ENCODE data around the gene PLEKHS1.

PLEKHS1 gene

DNA sequence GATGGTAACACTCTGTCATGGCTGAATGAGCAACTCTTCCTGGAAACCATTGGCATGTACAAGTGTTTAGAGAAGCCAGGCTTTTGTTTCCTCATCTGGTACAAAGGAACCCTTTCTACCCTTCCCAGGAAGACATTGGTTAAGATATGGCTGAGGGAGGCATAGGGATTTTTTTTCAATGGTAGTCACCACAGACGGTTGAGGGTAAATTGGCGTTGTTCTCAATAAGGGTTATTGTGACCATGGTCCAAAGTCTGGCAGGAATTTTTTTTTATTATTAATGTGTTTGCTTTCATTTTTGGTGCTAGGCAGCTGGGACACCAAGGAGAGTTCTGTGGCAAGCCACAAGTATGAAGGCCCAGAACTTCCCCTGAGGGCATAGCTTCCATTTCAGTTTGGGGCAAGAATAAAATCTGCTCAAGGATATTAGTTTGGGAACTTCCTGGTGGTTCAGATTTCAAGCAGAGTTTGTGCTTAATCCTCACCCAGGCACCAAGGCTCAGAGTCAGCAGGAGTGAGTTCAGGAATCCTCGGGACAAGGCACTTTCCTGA is at the start of gene PLEKHS1:
PLEKHS1 (plus strand) TSS at position 502 of the 552 bp plus-strand sequence. CDS start 3,596 bp downstream, outside the sequence.
- DNase-seq: no peak
- intact Hi-C loops (cut with DNase I): no loop called here

DNA sequence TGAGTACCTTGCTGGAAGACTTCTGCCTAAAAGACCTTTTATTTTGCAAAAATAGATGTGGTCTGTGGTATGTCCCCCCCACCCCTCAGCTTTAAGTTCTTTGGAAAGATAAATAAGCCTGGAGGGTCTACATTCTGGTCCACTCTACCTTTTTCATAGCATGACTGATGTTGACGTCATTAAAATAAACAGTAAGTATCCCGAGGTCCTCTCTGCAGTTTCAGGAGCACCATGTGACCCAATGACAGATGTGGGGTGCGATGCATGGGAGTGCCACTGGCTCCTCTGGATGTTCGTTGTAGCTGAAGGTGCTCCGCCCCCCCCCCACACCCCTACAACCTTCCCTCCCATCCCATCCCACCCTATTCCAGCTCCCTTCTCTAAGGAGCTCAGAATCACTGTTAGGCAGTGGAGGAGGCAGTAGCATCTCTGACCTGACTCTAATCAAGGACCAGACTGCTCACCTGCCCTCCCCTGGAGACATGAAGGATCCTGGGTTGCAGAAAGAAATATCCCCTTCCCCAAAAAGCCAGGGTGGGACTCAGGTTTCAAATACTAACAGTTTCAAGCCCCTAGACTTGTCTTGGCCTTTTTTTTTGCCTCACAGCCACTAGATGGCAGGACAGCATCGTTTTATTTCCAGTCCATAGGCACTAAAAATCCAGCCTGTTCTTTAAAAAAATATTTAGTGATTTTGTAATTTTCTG is 46.7 kb upstream of the PLEKHS1 start:
- intact Hi-C loops (cut with DNase I): loop anchor here (1.0 to 5.0 kb wide), 3 partner anchors 76 to 398 kb away; no protein-coding TSS in a partner anchor
- peak in 3 of 10 donors; percentile 30 to 56 (median 30) for DNase-seq

DNA sequence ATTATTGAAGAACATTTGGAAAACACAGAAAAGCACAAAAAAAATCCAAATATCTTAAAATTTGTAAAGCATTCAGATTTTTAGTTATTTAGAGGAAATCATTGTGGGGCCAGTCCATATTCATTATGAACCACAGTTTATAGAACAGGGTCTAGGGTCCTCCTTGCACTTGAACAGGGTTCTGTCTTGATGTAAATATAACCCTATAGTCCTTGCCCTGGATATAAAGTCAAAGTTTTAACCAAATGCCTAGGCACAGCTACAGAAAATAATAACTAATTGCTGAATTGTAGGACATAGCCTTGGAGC is 46.2 kb upstream of the PLEKHS1 start:
- no peak for DNase-seq
- intact Hi-C loops (cut with DNase I): loop anchor here (1.0 to 5.0 kb wide), 3 partner anchors 75 to 397 kb away; no protein-coding TSS in a partner anchor

DNA sequence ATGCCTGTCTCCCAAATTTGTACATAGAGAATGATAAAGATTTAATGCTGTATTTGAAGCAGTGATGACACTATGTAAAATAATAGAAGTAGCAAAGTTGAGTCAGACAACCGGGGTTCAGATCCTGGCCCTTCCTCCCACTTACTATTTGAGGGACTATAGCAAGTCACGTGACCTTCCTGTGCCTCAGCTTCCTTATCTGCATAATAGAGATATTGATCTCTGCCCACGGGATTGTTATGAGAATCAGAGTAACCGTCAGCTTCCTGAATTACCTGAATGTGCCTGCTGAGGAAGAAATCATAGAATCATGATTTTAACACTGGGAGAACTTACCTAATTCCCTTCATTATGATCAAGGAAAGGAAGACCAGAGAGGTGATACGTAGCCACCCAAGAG is 44.9 kb upstream of the PLEKHS1 start:
- intact Hi-C loops (cut with DNase I): loop anchor here (5.0 kb wide), 2 partner anchors 91 to 396 kb away; no protein-coding TSS in a partner anchor
- no peak for DNase-seq

DNA sequence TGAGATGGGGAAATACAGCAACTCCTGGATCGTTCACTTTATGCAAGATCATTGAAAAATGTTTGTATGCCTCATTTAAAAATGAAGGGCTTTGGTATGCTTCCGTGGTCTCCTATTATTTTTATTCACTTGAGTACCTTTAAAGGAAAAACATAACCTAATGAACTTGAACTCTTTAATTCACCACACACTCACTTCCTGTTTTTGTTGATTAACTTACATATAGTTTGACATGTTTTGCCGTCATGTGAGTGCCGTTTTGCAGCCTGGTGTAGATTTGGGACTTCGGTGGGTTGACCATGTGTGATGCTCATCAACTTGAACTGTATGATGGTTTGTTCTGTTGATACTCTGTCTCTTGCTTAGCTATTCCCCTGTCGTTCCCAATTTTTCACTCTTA is 42.8 kb upstream of the PLEKHS1 start:
- intact Hi-C loops (cut with DNase I): loop anchor here (5.0 kb wide), 2 partner anchors 89 to 394 kb away; no protein-coding TSS in a partner anchor
- DNase-seq: no peak

DNA sequence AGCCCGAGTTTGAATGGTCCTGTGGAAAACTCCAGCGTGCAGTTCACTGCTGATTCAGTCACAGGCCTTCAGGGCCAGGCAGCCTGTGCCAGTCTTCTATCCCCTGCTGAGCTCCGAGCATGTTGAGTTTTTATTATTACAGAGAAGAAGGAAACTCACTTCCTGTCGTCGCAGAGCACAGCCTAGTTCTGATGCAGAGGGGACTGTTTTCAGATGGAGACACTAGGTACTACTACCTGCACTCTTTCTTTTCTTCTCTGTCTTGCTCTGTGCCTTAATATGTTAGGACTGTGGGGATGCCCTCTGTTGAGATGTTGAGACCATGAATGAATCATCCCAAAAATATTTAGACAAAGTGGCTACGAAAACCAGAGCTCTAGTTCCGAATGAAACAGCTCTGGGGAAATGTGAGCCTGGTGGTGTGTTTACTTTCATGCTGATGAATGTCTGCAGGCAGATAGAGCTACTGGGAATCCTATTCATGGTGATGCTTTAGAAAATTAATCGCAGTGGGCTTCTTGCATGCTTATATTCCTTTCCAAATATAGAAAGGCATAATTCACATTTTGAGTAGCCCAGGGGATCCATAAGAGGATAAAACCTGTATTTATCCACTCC is 42.2 kb upstream of the PLEKHS1 start:
- intact Hi-C loops (cut with DNase I): loop anchor here (5.0 kb wide), 2 partner anchors 88 to 393 kb away; no protein-coding TSS in a partner anchor
- DNase-seq: peak in 2 of 10 donors; percentile 15 to 17

DNA sequence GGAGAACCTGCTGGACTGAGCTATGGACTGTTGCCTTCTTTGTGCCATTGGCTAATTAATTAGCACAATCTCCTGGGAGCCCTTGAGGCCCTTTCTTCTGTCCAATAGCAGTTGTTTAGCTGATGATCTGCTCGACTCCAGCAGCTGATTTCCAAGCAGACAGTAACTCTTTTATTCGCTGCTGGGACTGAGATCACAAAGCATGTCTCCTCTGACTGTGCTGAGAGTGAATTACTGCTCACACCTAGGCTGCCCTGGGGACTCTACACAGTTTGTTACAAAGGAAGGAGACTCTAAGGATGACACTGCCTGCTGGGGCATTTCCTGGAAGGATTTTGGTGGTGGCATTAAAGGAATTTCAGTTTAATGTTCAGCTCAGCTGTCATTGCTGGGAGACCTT is 40.3 kb upstream of the PLEKHS1 start:
- intact Hi-C loops (cut with DNase I): no loop called here
- no peak for DNase-seq

DNA sequence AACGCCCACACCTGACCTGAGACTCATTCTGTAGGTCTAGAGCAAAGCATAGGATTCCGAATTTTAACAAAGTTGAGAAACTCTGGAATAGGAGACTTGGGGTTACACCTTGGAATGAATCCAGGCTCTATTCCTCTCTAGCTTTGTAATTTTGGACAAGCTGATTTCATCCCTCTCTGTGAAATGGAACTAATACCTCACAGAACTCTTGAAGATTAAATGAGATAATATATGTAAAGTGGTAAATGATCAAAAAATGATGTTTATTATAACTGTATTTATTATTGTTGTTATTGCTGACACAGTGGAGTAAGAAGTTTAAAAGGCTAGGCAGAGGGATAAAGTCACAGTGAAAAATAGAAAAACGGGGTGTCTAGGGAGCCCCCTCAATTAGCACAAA is 39.5 kb upstream of the PLEKHS1 start:
- intact Hi-C loops (cut with DNase I): no loop called here

DNA sequence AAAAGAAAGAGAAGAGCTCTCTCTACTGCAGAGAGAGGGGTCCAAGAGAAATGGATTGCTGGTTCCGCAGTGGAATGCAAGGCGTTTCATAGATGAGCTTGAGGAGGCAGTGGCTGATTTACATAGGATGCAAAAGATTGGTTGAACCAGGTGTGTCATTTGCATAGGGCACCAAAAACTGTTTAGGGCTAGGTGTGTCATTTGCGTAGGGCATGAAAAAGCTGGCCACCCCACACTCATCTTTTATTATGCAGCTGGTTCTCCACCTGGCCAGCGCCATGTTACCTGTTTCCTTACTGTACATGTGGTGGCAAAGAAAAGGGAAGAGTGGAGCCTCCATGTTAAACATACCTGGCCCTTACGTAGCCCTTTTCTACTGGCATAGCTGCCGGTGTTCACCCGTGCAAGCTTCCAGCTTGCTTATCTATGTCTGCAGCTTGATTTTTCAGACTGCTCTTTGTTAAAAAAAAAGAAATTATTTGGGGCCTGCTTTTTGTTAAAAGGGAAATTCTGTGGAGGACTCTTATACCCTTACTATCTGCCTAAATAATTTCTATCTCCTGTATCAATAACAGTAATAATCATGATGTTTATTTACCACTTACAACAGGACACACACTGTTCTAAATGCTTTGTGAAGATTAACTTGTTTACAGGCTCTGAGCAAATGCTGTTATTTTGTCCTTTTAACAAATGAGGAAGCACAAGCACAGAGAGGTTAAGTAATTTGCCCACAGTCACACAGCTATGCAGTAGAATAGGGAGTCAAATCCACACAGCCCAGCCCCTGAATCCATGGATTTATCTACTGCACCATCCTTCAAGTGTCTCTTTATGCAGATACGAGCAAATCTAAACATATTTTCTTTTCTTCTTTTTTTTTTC is 38.5 kb upstream of the PLEKHS1 start:
- intact Hi-C loops (cut with DNase I): no loop called here
- DNase-seq: no peak

More for the DNA sequence above, 39.5 kb upstream of the PLEKHS1 start:
- no peak for DNase-seq

DNA sequence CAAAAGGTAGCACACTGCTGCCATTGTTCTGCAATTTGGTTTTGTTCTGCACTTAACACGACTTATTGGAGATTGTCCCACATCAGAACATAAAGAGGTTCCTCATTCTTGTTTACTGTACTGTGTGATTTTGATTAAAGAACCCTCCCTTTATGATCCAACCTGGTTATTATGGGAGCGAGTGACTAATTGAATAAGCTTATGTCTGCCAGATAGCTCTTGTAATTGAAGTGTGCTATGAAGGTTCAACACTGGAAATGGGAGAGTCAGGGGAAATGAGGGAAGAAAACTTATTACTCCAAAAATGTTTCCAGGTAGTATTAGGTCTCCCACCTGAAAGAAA is 37.9 kb upstream of the PLEKHS1 start:
- no peak for DNase-seq
- intact Hi-C loops (cut with DNase I): no loop called here

DNA sequence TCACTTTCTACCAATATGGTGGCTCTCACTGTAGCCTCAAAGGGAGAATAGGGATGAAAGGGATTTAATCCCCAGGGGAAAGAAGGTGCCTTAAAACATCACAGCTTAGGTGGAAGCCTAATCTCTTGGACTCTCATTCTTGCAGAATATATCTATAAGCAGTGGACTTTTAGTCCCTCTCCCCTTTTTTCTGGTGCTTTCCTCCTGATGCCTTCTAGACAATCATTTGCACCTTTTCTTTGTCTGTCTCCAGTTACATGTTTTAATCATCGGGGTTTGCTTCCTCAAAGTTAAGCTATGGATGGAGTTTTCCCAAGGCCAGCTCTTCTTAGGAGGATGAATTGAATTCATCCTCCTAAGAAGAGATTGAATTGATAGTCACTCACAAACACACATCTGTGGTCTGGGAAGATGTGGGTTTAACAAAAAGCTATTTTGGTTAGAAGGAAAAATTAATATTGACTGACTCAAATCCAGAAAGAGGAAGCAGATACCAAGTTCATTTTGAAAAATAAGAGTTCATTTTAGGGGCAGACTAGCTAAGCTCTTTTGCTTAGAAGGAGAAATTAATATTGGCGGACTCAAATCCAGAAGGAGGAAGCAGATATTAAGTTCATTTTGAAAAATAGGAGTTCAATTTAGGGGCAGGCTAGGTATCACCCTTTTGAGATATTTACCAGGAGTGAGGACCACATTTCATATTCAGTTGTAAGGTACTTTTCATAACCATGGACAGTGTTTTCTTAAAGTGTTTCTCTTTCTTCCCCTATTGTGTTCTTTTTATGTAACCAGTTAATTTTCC is 35.2 kb upstream of the PLEKHS1 start:
- intact Hi-C loops (cut with DNase I): no loop called here
- DNase-seq: no peak

DNA sequence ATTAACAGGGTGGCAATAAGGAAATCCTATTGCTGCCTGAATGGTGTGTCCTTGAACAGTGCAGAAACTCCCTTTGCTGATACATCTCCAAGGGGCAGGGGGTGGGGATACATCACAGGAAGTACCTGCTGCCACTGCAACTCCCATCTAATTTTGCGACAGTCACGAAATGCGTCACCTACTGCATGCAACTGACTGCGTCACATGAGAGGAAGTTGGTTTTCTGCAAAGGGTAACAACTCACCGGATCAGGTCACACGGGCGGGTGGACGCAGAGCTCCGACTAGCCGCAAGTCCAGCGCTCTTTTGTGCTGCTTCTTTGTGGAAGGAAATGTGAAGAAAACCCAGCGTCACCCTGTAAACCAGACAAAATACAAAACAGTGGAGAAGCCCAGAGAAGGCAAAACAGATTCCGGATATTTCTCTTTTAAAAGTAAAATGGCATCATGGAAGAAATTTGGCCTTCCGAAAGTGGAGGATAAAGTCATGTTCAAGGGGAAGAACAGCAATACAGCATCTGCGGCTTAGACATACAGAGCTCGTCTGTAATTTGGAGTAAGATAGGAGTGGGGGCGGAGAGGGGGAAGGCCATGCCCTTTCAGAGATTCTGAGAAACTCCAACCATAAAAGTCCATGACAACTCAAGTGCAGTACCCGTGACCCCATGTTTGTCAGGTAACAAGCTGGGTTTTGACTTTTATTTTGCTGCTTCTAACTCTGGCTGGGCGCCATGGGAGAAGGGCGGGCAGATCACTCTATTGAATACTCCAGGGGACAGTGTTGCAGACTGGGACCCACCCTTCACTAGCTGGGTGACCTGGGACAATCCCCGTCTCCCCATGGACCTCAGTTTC is 32.3 kb upstream of the PLEKHS1 start:
- intact Hi-C loops (cut with DNase I): no loop called here
- DNase-seq: no peak

DNA sequence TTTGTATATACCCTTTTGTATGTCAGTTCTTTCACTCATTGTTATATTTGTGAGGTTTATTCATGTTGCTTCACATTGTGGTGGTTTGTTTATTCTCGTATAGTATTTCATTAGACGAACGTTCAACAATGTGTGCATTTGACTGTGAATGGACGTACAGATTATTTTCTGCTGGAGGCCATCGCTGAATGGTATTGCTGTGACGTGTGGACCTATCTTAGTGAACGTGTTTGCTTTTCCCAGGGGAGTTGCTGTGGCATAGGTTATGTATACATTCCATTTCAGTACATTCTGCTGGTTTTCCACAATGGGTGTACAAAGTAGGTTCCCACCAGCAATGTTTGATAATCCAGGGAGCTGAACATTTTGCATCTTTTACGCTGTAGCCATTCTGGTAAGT is 31.1 kb upstream of the PLEKHS1 start:
- intact Hi-C loops (cut with DNase I): no loop called here

DNA sequence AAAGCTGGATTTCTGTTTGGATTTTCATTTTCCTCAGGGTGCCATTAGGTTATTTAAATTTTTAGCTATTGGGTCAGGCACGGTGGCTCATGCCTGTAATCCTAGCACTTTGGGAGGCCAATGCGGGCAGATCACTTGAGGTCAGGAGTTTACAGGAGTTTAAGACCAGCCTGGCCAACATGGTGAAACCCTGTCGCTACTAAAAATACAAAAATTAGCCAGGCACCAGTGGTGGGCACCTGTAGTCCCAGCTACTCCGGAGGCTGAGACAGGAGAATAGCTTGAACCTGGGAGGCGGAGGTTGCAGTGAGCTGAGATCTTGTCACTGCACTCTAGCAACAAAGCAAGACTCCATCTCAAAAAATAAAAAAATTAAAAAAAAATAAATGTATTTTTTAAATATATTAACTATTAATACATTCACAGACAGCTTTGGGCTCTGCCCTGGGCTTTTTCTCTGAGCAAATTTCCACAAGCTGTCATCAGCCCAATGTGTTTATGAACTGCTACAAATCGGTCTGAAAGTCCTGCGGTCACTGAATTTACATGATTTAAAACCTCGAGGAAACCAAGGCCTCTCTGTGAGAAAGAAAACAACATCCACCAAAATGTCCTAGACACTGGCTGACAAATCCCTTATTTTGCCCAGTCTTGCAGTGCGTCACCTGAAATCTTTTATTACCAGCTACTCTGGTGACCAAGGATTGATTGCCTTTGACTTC is 19.2 kb upstream of the PLEKHS1 start:
- intact Hi-C loops (cut with DNase I): no loop called here
- no peak for DNase-seq

More for the DNA sequence above, 31.1 kb upstream of the PLEKHS1 start:
- DNase-seq: no peak

DNA sequence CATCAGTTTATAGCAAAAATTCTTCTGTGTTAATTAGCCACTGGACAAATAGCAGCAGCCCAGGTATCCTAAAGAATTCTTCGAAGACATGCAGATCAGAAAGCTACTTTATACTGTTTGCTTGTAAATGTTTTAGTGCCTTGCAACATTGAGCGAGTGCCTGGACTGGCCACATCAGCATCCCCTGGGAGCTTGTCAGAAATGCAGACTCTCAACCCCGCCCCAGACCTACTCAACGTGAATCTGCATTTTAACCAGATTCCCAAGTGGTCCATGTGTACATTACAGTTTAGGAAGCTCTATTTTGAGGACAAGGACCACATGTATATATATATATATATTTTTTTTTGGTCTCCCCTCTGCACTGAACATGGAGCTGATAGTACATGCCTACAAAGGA is 18.5 kb upstream of the PLEKHS1 start:
- DNase-seq: no peak
- intact Hi-C loops (cut with DNase I): no loop called here

DNA sequence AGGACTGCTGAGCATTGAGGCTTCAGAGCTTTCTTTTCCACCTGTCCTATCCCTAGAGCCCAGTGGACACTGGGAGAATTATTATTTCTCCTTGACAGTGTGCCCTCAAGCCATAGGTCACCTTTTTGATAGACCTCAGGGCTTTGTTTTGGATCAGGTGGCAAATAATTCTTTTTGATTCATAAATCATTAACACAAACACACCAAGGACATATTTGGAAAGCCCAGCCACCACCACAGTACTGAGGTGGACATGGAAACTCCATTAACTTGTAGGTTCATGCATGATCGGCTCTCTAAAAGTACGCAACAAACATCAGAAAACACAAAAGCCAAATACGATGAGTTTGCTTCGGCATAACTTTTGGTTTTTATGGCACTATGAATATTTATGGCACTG is 17.8 kb upstream of the PLEKHS1 start:
- intact Hi-C loops (cut with DNase I): no loop called here
- no peak for DNase-seq

DNA sequence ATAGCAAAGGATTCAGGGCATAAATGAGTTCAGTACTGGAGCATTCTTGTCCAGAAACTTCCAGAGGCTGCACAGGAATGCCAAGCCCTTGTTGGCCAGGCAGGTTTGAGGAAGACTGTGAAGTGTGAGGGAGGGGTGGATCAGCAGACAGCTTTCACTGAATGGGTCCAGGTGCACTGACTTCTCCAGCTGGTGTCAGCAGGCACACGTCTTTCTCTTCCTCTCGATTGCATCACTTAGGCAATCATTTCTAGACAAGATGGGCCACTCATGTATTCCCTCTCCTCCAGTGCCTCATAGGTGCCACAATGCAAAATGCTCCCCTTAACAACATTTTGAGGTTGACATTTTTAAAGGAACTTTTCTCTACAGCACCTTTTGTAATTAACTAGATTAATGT is 15.6 kb upstream of the PLEKHS1 start:
- no peak for DNase-seq
- intact Hi-C loops (cut with DNase I): no loop called here

DNA sequence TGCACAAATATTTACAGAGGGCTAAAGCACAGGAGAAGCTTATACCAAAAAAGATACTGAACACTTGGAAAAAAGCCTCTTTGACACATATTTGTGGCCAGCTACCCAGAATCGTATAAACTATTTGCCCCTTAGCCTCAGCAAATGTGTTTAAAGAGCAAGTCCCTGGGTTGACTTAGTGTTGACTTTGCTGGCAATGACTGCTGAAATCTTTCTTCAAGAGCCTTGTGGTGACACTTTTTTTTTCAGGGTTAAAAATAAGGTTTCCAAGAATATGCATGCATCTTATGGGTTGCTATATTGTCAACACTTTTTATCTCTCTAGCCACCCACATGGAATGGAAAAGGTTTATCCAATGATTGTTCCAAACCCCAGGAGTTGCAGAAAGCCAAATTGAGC is 14.9 kb upstream of the PLEKHS1 start:
- intact Hi-C loops (cut with DNase I): no loop called here
- DNase-seq: no peak

DNA sequence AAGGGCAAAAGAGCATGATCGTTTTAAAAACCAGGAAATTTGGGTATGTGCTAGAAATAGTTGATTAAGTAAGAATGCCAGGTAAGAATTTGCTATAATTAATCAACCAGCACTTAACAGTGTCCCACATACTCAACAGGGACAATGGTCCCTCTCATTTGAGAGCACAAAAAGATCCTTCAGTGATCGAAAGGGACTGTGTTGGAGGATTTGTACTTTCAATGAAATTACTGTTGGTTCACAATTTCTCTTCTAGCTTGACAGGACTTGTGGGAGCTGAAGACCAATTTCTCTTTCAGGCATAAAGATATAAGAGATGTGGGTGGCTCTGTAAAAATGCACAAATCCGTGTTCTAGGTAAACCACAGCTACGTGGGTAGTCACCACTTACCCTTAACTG is 12.5 kb upstream of the PLEKHS1 start:
- no peak for DNase-seq
- intact Hi-C loops (cut with DNase I): no loop called here
